Coronary artery (tissue), 2 donors: ENCODE data around the gene PCSK5.

ENCODE experiments used
- DNase-seq: peaks from one replicate; pipeline ENCODE4 v3.0.0-alpha.2; 2017; ENCODE audit warnings: low spot score
- H3K27ac ChIP-seq, 2 donors: fragments of 200-600 bp; sonication (generic); one replicate each; pipeline ENCODE4 v1.5.1; 2016 to 2019
- H3K4me3 ChIP-seq: fragments of 200-600 bp; sonication (generic); 2 replicates; pipeline ENCODE4 v1.5.1; 2016; ENCODE audit warnings: mild to moderate bottlenecking, moderate library complexity
- TF ChIP-seq, protein P1 (sequence below): fragments of 200-600 bp; sonication (generic); IDR thresholded peaks from one replicate; pipeline ENCODE4 v1.5.1; 2019; ENCODE audit warnings: antibody characterized with exemption

The PCSK5 gene

DNA sequence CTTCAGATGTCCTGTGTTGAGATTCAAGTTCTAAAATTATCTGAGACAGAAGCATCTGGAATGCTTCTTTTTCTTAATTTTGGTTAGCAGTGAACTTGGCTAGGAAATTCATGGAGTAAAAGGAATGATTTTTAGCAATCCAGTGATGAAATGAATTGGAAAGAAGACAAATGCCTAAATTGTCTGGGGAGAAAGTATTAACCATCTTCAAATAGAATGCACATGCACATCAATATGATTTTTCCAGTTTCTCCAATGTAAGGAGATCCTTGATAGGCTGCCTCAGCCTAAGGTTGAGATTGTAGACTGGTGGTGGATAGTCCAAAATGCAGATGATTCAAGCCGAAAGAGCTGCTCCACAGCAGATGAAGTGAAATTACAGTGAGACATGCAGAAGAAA is 106.7 kb downstream of the PCSK5 start:
- Histone ChIP-seq H3K4me3 (no peak overlapping the region), H3K27ac (no peak overlapping the region)
- TF ChIP-seq, protein P1, sequence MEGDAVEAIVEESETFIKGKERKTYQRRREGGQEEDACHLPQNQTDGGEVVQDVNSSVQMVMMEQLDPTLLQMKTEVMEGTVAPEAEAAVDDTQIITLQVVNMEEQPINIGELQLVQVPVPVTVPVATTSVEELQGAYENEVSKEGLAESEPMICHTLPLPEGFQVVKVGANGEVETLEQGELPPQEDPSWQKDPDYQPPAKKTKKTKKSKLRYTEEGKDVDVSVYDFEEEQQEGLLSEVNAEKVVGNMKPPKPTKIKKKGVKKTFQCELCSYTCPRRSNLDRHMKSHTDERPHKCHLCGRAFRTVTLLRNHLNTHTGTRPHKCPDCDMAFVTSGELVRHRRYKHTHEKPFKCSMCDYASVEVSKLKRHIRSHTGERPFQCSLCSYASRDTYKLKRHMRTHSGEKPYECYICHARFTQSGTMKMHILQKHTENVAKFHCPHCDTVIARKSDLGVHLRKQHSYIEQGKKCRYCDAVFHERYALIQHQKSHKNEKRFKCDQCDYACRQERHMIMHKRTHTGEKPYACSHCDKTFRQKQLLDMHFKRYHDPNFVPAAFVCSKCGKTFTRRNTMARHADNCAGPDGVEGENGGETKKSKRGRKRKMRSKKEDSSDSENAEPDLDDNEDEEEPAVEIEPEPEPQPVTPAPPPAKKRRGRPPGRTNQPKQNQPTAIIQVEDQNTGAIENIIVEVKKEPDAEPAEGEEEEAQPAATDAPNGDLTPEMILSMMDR: no peak
- no peak for DNase-seq

DNA sequence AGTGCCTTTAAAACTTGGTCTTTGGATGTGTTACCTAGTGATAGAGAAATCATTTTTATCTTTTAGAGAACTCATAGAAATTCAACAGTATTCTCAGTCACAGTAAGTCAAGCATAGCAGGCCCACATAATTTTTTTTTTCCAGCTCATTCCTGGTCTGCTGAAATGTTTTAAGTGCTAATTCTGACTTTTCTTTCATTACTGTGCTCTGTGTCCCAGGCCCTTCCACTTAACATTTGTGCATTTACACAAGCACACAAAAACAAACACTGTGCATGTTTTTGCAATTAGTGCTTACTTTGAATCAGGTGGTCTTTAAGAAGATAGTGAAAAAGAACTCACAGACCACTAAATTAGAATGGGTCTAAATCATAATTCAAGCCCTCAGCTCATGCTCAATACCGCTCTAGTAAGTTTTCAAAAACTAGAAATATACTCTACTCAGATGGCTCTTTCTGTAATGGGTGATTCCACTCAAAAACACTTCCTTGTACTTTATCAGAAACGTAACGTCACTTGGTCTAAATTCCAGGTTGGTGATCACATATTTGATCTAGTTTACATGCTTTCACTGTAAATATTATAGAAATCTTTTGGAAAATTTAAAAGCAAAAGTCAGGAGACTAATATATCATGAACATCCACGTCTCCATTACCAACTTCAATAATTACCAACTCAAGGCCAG is 107.8 kb downstream of the PCSK5 start:
- DNase-seq: no peak
- Histone ChIP-seq H3K4me3 (no peak overlapping the region), H3K27ac (no peak overlapping the region)
- TF ChIP-seq, protein P1: no peak

DNA sequence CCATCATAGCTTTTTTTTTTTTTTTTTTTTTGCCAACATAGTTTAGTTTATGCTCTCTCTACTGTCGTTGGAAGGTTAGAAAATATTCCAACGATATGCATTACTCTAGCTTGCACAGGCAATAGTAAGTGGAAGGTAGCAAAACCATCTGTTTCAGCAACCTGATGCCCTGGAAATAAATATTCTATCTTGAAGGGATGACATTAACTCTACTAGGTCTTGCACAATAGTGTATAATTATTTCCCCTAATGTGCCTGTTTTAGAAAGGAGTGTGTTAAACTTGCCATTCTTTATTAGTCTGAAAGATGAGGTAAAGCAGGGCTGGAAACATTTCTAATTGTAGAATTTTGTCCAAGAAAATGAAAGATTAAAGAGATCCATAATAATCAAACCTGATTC is 111.0 kb downstream of the PCSK5 start:
- Histone ChIP-seq H3K27ac (no peak overlapping the region), H3K4me3 (no peak overlapping the region)
- TF ChIP-seq, protein P1: no peak
- DNase-seq: no peak

DNA sequence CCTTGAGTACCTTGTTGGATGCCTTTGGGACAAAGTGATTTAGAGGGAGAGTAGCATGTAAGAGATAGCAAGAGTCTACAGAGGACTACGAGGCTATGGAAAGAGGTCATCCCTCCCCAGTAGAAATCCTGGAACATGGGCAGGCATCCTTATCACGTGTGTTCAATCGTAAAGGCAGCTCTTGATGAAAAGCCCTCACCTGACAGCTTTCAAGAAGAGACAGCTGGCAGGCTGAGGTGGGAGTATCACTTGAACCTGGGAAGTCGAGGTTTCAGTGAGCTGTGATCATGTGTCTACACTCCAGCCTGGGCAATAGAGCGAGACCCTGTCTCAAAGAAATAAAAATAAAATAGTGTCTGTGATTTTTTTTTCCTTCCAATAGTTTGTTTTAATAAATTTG is 112.6 kb downstream of the PCSK5 start:
- no peak overlapping the region for H3K27ac ChIP-seq
- H3K4me3 ChIP-seq: no peak overlapping the region
- TF ChIP-seq, protein P1: no peak
- no peak for DNase-seq

DNA sequence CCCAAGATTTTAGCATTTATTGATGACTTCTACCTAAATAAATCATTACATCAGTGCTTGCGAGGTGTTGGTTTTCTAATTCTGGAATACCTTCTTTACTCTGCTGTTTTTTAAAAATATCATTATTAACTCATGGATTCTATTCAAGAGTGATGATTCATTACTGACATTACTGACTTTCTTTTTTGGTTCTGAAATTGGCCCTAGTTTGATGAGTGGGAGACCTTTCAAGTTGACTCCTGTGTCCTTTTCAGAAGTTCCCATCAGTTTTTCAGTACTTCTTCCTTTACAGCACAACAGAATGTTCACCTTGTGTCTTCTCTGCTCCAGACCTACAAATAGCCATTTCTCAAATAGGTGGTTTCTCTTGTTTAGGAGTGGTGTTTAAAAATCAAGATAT is 114.1 kb downstream of the PCSK5 start:
- H3K27ac ChIP-seq: no peak overlapping the region
- no peak for DNase-seq
- H3K4me3 ChIP-seq: no peak overlapping the region
- TF ChIP-seq, protein P1: no peak

DNA sequence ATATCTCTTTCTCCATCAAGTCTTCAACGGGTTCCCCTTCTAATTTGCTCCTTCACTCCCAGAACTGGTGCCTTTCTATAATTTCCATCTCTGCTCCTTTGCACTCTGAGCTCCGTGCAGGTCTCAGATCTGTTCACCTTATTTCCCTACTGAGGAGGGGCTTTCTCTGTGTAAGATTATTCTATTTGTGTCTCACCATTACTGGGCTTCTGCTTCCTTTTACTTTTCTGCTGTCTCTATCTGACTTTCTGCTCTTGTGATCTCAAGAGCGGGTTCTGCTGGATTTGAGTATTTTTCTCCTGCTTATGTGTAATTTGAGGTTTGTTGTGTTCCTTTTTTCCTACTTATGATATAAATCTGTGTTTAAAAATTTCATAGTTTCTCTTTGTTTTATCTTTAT is 117.5 kb downstream of the PCSK5 start:
- DNase-seq: no peak
- TF ChIP-seq, protein P1: no peak
- Histone ChIP-seq H3K27ac (no peak overlapping the region), H3K4me3 (no peak overlapping the region)

DNA sequence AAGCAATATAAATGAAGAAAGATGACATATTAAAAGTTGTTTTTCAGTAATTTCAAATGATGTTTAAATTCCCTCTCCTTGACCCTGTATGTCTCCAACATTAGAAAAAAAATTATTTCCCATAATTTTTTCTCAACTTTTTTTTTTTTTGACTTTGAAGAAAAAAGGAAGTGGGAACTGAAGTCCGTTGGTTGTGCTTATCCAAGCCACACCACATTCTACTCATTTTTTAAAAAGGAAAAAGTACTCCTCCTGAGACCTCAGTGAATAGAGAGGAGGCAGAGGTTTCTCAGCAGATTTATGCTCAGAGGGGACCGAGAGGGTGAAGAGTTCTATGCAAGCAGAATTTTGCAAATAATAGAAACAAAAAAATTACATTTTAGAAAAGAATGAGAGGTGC is 123.3 kb downstream of the PCSK5 start:
- DNase-seq: no peak
- Histone ChIP-seq H3K27ac (no peak overlapping the region), H3K4me3 (no peak overlapping the region)
- TF ChIP-seq, protein P1: no peak
